Hindlimb muscle (tissue), 1 donor: Measurements from ENCODE around the gene KRT32. TPM values are rescaled to one million over a fixed set of nuclear protein-coding genes. Genes with fewer than 3 reads are reported as not detected.

Experiments
- DNase-seq: peaks from one replicate; pipeline ENCODE4 v3.0.0-alpha.2; 2013
- polyA plus RNA-seq: library from polyadenylated mRNA; unstranded; fragments of 120-200 nt; gene quantifications from one replicate; pipeline ENCODE4 v1.2.1, GENCODE V29; 2013; ENCODE audit not compliant: insufficient read length

KRT32 gene
- polyA plus RNA-seq = not detected

- DNase-seq = no peak
Measured at GRCh38 chr17:41466988-41467387, at the start of gene KRT32. Gene KRT32 (minus strand): TSS chr17:41467386. CDS start chr17:41467325, 61 bp downstream.

GRCh38 chr17:41516830-41517283 is 49.7 kb upstream of the KRT32 start:
- no peak for DNase-seq

- DNase-seq = no peak
Measured at GRCh38 chr17:41516147-41516829, 49.1 kb upstream of the KRT32 start.

DNA sequence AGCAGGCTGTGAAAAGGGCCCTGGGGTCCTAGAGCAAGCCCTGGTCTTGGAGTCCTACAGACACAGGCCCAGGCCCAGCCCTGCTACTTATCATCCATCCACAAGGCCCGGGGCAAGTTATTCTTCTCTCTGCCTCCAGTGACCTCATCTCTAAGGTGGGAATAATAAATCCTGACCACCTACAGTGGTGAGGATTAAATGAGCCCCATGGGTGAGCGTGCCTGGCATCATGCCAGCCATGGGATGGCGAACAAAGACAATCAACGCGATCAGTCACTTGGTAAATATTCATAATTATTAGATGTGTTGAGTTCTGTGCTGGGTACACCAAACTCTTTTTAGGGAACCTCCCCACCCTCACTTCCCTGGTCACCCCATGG is 46.0 kb upstream of the KRT32 start:
- DNase-seq = no peak

DNA sequence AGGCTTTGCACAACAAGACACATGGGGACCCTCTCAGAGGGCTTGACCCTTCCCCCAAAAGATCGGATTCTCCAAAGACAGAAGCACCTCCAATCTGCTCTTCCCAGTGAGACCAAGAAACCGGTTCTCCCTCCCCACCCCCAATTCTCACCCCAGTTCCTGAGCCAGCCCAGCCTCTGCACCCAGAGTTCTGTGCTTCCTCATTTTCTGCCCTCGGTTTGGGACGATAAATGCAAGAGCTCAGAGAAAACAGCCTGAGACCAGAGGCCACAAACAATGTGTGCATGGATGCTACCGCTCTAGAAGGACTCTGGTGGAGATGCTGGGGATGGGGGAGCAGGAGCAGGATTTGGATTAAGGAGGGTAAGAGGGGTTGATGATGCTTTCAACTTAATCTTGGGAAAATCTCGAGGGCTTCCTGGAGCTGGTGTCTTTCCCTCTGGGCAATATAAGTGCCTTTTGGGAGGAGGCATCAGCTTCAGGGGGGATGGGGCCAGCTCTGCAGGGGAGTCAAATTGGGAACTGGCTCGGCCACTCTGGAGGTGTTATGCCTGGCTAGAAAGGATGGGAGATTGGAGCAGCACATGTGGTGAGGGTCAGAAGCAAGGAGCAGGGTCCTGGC is 45.5 kb upstream of the KRT32 start:
- DNase-seq = no peak

DNA sequence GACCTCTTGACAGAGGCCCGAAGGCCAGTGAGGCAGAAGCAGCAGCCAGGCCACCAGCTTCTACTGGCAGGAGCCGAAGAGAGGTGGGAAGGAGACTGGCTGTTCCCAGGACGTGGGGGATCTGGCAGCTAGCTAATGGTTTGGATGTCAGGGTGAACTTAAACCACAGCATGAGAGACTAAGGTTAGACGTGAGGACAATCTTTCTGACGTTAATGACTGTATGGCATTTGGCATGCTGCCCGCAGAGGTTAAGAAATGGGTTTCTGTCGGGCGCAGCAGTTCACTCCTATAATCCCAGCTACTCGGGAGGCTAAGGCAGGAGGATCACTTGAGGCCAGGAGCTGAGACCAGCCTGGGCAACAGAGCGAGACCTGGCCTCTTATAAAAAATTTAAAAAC is 44.5 kb upstream of the KRT32 start:
- DNase-seq = no peak

- no peak for DNase-seq
Measured at GRCh38 chr17:41511116-41511515, 43.9 kb upstream of the KRT32 start.

DNA sequence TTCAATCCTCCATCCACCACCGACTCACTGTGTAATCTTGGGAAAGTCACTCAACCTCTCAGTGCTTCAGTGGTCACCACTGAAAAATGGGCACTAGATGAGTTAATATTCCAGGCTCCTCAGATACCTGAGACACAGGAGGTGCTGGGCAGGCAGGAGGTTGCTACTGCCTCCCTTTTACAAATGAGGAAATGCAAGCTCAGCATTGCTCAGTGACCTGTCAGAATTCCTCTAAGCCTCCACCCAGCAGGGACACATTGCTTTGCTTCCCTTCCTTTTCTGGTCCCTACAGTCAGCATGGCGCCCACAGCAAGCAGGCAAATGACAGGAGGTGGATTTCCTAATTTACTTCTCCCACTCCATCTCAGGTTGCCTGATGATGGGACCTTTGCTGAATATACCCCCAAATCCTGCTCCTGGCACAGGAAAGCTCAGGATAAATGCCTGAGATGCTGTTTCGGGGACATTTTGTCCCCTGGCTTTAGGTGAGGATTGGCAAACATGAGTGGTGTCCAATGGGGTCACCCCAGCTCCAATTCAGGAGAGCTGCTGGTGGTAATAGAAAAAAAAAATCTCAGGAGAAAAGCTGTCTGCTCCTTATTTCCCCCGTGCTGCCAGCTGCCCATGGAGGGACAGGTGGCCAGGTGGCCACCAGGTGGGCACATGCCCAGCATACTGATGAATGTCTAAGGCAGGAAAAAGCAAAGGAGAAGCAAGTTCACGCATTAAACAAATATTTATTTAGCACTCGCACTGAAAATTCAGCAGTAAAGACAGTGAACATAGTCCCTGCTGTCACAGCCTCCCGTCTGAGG is 43.3 kb upstream of the KRT32 start:
- DNase-seq = no peak

GRCh38 chr17:41507315-41507880 is 40.2 kb upstream of the KRT32 start:
- DNase-seq = no peak

DNA sequence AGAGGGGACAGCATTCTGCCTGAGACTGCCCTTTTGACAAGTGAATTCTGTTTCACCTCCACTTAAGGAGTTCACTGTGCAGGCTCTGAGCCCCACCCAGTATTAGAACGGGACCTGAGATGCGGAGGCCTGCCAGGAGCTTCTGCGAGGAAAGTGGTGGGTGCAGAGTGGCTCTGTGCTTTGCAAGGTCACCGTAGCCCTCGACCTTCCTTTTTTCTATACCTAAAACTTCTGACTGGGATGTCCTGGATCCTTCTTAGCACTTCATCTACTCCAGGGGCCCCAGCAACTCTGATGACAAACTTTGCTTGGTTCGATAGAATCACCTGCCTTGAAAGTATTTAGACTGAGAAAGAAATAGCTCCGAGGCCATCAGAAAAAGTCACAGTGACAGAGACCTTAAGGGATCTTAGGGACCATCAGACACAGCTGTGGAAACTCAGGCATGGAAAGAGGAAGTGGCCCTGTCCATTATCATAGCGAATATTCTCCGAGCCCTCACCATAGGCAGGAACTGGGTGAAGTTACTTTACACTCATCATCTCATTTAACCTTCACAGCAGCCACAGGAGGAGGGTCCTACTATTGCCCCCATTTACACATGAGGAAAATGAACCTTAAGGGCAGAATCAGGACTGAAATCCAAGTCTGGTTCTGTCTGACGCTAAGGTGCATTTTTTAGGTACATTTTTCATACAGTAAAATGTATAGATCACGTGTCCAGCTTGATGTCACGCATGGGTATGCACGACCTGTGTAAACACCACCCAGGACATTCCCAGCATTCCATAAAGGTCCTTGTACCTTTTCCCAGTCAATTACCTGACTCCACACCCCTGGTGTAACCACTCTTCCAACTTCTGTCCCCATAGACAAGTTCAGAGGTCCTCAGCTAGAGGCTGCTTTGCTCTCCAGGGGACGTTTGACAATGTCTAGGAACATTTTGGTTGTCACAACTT is 38.9 kb upstream of the KRT32 start:
- no peak for DNase-seq

GRCh38 chr17:41505007-41505808 is 38.0 kb upstream of the KRT32 start, which contains the start of gene KRT13:
Gene KRT13 (minus strand): TSS chr17:41505612. CDS start chr17:41505550, 62 bp downstream.
- no peak for DNase-seq

DNA sequence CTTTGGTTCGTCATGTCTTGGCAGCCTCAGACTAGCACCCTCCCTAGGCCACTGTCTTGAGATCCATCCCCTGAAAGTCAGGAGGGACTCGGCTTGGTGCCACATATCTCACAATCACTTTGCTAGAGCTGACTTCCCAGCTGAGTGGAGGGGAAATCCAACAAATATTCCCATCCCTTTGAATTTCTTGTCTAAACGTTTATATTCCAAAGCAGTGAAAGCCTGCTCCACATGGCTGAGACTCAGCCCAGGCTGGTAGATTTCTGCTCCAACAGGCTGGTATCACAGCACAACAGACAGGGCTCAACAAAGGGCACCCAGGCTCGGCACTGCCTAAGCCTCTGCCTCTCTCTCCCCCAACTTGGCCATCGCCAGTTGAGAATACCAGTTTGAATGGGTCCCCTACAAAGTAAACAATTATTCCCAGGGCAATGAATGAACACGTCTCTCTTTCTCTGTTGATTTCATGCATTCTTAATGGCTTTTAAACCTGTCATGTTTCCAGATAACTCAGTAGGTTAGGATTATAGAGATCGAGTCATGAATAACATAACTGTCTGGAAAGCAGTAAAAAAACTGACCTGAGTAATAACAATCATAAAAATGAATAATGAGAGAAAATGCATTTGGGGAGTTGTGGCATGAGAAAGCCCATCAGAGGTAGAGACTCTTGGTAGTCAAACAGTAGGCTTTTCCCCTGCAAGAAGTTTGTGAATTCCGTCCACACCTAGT is 37.2 kb upstream of the KRT32 start:
- no peak for DNase-seq

DNA sequence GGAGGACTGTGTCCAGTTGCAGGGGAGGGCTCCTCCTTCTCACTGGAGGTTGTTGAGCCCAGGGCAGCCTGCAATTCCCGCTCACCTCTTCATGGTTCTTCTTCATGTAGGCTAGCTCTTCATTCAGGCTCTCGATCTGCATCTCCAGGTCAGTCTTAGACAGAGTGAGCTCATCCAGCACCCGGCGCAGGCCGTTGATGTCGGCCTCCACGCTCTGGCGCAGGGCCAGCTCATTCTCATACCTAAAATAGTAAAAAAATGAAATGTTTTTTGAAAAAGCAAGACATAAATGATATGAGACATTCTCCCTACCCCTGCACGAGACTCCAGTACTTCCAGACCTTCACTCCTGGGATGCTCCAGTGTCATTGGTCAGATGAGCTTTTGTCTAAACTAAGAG is 36.0 kb upstream of the KRT32 start:
- DNase-seq = no peak

GRCh38 chr17:41500131-41500911 is 33.1 kb upstream of the KRT32 start:
- DNase-seq = no peak

GRCh38 chr17:41499714-41500113 is 32.5 kb upstream of the KRT32 start:
- no peak for DNase-seq

DNA sequence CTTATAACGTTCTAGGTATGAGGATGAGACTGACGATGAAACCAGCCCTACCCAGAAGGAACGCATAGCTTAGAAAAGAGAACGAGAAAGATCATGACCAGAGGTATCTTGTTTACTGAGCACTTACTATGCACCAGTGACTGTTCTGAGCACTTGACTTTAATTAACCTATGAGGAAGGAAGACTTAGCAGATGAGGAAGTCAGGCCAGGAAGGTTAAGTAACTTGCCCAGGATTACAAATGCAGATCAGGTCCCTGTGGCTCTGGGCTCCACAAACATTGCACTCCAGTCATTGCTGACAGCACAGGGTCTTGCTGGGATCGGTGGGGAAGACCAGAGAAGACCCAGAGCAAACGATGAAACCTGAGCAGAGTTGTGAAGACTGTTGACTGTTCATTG is 31.1 kb upstream of the KRT32 start:
- no peak for DNase-seq

DNA sequence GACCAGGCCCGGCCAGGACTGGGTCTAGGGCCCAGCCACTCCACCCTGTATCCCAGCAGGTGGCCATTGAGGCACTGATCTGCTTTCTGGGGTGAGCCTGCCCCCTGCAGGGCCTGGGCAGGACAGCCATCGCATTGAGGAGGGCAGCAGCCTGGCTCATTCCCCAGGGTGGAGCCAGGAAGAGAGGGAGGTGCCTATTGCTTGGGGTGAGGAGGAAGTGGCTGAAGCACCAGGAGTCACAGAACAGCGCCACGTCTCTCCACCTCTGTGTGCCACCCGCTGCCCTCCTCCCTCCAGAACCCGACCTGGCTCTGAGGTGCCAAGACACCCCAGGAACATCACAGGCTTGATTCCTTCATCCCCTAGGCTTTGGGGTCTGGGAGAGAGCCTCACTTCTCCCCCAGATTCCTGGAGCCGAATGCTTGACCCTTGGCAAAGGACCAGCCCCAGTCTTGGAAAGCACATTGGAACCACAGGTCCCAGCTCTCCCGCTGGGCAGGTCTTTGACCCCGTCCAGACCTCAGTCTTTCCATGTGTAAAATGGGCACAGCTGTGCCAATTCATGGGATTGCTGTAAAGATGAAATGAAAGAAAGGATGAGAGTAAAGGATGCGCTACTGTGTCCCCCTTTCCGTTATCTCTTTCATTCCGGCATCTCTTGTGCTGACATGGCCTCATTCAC is 29.8 kb upstream of the KRT32 start:
- DNase-seq = no peak

DNA sequence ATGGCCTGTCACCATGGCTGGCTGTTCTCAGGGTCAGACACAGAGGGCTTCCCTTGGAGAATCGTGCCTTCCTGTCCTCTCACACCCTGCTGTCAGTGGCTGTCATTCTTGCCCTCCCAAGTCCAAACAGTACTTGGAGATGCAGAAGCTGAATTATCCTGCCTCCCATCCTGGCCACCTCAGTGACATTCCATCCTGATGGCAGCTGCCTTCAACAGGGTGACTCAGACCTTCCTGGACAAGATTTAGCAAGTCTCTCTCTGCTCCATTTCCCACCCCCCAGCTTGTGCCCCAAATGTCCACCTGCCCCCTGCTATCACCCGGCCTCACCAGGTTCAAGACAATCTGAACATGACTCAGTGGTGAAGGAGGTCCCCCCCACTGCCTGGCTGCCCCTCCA is 27.3 kb upstream of the KRT32 start:
- no peak for DNase-seq

DNA sequence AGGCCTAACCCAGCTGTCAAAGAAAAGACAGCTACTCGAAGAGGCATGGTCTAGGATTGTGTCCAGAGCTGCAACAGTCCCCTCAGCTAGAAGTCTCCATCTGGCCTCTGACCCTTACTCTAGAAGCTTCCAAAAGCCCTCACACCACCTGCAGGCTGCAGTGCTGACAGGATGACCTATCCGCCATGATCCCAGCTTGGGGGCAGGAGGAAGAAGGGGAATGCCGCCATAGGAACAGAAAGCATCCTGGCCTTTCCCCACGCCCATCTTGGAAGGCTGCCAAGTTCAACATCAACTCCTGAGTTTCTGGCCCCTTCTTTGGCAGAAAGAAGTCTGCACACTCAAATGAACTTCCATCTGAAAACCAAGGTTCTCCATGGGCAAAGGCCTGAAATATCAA is 25.6 kb upstream of the KRT32 start:
- no peak for DNase-seq
